T1000 (cell line): ENCODE data around the gene HPCAL1.

ENCODE experiments used
- DNase-seq: peaks from one replicate; lab custom pipeline; 2025; ENCODE audit warnings: mixed read lengths; lab: John Stamatoyannopoulos, UW

Gene HPCAL1

DNA sequence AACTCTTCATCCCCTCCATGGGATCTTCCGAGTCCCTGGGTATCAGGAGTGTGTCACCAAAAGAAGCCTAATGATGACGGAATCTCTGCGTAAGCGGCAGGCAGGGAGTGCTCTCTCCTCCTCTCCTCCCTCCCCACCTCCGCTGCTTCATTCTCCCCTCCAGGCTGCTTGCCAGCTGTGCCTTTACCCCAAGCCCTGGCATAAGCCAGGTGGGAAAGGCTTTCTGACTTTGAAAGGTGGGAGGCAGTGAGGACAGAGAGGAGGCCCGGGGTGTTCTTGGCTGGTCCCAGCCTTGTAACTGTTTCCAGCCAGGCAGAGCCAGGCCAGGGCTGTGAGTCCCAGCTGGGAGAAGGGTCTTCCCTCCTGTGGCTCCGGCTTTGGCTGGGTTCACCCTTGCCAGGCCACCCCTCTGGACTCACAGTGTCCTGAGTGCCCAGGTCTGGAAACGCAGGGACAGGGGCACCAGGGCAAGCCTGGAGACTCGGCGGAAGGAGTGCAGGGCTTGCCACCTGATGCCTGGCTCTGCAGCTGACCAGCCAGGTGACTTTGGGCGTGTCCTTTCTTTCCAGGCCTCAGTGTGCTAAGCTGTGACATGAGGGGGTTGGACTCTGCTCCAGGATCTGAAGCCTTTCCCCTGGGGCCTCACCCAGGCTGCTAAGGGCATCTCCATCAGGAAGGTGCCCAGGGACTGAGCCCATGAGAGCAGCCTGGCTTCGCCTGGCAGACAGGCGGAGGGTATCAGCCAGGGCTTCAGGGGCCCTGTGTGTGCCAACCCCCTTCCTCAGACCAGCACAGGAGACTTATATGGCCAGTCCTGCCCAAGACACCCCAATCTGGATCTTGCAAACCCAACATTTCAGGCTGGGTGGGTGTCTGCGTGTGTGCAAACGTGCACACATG is 32.7 kb upstream of the HPCAL1 start:
- DNase-seq: no peak

DNA sequence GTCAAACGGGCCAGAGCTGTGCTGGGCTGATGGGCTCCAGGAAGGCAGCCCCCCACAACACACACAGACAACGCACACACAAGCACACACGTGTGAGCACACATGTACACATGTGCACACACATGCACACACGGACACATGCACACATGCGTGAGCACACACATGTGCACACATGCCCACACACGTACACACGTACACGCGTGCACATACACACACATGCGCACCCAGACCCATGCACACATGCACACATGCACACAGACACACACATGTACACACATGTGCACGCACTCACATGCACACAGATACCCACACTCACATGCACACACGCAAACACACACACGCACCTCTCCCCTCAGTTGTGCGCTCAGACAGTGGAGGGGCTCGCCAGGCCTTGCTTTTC is 31.2 kb upstream of the HPCAL1 start:
- no peak for DNase-seq

DNA sequence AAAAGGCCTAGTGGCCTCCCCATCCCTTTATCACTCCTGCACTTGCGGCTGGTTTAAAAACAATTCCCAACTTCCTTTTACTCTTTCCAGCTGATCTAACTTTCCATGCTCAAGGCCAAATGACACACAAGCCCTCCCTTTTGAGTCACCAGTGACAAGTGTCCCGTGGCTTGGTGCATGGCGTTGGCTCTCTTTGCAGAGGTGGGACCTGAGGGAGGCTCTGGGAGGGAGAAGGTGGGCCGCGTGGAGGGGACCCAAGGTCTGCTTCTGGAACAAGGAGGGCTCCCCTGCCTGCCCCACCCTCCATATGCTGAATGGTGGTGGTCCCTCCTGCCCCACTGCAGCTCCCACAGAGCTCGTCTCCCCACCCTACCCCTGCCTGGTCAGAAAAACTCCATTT is 30.8 kb upstream of the HPCAL1 start:
- DNase-seq: no peak

DNA sequence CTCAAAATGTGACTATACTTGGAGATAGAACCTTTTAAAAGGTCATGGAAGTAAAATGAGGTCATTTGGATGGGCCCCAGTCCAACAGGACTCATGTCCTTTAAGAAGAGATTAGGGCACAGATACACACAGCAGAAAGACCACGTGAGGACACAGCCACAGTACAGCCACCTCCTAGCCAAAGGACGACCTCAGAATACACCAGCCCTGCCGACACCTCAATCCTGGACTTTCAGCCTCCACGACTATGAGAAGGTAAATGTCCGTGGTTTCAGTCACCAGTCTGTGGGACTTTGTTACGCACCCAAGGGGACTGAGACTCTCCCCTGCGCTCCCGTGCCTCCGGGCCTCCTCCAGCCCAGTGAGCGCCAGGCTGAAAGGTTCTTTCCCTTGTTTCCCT is 30.2 kb upstream of the HPCAL1 start:
- DNase-seq: no peak

DNA sequence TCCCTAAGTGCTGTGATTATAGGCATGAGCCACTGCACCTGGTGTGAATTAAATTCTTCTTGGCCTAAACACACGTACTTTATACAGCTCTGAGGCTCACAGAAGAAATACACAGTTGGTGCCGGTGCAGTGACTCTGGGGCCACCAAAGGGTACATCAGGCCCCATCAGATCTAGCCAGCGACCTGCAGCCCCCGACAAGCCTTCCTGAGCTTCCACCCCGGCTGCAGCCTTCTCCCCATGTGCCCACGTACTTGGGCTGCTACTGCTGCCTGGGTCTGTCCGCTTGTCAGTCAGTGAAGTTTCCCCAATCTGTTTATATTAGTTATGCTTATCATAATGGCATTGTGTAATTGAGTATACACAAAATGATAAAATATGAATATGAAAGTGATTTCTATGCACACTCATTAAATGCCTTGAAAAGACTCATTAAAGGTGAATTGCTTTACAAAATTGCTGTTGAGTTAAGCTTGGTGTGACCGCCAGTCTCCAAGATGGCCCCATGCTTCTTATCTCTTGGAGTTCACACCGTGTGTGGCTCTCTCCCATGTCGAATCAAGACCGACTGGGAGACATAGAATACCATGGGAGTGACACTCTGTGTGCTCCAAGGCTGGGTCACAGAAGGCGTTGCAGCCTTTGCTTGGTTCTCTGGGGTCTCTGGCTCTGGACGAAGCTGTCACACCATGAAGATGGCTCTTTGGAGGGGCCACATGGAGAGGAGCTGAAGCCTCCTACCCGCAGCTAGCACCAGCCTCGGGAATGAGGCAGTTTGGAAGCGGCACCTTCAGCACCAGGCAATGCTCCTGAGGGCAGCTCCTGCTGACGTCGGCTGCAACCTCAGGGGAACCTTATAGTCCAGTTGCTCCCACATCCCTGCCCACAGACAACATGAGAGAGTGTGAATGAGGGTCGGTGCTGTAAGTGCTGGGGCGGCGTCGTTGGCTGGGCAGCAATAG is 29.2 kb upstream of the HPCAL1 start:
- no peak for DNase-seq

DNA sequence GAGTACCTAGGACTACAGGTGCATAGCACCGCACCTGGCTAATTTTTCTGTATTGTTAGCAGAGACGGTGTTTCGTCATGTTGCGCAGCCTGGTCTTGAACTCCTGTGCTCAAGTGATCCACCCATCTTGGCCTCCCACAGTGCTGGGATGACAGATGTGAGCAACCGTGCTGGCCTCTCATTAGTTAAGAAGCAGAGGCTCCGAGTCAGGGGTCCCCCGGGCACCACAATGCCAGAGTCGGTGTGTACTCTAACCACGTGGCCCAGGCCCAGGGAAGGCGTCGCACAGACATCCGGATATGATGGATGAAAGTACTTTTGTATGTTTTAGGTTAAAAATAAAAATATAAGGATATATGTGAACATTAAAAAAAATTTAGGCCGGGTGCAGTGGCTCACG is 28.3 kb upstream of the HPCAL1 start:
- DNase-seq: no peak

DNA sequence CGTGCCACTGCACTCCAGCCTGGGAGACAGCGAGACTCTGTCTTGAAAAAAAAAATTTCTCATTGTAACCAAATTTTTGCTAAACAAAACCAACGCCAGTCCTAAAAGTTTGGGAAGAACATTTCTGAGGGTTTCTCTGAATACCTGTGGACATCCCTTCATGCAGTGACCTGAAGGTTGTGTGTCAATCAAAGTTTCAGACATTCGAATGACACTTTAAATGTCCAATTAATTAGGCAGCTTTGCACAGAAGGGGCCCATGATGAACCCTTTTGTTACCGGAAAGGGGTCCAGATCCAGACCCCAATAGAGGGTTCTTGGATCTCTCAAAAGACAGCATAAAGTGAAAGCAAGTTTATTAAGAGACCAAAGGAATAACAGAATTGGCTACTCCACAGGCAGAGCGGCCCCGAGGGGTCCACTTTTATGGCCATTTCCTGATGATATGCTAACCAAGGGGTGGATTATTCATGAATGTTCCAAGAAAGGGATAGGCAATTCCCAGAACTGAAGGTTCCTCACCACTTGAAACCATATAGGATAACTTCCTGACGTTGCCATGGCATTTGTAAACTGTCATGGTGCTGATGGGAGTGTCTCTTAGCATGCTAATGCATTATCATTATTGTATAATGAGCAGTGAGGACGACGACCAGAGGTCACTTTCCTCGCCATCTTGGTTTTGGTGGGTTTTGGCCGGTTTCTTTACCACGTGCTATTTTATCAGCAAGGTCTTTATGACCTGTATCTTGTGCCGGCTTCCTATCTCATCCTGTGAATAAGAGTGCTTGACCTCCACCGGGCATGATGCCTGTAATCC is 27.5 kb upstream of the HPCAL1 start:
- no peak for DNase-seq

DNA sequence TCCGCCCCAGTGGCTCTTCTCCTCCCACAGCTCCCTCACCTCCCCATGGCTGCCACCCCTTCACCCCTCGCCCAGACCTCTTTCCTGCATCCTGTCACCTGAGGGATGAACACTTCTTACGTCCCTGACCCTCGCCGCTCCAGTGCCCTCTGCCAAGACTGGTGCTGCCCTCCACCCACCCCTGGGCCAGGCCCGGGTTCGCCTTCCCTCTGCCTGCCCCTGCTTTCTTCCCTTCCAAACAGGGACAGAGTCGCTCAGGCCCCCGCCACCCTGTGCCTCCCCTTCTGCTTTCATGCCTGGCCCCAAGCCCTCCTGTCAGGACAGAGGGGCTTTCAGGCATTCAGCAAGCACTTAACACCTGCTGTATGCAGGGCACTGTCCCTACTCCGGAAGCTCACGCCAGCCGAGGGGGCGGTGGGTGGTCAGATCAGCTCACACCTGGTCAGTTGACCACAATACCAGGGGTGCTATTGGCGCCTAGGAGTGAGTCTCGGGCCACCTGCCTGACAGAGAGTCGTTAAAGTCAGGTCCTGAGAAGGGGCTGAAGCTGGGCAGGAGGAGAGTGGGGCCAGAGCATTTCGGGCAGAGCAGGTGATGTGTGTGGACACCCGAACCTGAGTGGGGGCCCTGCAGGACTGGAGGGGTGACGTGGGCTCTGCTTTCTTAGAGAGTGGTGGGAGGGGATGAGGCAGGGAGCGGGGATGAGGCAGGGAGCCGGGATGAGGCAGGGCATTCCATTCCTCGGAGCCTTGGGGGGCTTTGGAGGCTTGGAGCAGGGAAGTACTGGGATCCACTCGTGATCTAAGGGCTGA is 26.0 kb upstream of the HPCAL1 start:
- DNase-seq: no peak

DNA sequence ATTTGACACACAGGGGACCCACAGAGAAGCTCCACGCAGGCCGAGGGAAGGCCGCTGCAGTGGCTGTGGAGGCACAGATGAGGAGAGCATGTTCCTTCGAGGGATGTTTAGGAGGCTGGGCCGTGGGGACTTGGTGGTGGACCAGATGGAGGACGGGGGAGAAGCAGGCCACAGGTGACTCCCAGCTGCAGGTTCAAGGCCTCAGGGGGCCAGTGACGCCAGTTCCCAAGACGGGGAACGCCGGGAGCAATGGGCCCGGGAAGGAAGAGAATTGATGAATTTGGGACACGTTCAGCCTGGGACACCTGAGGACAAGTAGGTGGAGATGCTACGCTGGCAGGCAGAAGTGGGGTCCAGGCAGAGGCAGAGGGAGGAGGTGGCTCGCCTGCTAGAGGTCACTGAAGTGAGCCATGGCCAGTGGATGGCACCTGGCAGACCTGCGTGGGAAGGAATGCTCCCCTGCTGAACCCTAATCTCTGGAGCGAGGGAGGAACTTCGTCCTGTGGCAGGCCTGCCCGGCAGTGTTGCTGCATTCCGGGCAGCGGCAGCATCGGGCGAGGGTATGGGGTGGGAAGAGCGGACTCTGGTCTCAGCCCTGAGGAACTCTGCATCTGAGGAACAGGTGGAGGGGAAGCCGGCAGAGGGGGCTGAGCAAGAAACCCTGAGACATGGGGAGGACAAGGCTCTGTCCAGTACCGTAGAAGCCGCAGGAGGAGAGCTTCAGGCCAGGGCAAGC is 25.2 kb upstream of the HPCAL1 start:
- DNase-seq: no peak

DNA sequence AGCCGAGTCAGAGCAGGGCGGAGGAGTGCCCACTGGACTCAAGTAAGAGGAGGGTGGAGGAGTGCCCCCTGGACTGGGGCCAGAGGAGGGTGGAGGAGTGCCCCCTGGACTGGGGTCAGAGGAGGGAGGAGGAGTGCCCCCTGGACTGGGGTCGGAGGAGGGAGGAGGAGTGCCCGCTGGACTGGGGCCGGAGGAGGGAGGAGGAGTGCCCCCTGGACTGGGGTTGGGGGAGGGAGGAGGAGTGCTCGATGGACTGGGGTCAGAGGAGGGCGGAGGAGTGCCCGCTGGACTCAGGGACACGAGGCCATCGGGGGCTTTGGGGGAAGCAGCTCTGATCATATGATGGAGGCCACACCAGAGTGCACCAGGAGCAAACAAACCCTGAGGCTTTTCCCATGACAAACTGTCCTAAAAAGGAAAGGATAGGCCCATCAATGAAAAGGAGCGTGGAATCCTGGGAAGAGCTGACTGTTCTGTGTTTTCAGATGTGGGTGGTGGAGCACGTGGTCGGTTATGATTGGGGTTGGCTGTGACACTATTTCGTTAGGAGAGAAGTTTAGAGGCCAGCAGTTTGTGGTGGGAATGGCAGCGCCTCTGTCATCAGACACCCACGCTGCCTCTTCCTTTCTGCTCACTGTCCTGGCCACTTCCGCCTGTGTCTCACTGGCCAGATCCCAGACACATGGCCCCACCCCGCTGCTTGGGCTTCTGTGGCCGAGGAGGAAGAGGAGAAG is 24.5 kb upstream of the HPCAL1 start:
- no peak for DNase-seq

DNA sequence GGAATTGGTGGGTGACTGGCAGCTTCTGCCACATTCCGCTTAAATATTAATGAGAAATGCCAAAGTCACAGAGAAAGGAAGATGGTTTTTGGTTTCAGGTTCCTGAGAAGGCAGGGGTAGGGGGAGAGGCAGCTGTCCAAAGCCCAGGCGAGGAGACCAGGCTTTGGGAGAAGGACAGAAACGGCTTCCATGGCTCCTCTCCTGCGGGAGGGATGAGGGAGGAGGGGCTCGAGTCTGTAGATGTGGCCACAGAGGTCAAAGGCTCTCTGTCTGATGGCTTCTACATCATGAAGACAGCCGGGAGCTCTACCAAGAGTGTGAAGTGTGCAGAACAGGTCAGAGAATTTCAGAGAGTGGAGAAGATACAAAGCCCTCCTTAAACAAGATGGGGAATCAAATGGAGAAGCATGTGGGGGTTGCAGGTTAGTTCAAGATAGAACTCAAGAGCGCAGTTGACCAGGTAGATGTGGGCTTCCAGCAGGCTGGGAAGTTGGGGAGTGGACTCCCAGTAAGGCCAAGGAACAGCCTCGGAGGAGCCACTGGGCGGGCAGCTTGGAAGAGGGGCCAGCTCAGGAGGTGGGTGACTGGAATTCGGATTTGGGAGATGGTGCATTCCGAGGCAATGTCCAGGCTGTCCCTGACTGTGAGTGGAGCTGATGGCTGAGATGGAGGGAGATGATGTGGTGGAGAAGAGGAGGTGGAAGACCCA is 23.8 kb upstream of the HPCAL1 start:
- no peak for DNase-seq

DNA sequence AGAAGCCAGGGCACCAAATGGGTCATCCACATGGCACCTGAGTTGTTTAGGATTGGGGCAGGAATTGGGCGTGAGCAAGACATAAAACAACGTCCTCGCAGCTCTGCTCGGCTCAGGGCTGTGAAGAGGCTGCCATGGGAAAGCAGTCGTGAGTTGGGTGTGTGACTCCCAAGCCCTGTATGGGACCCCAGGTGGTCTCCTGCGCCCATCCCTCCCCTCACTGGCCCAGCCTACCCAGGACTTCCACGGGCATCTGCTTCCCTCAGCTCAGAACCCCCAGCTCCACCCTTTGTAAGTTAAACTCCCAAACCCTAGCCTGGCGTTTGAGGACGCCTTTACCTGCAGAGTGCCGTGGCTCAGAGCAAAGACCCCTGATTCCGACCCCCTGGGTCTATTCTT is 23.2 kb upstream of the HPCAL1 start:
- DNase-seq: no peak

DNA sequence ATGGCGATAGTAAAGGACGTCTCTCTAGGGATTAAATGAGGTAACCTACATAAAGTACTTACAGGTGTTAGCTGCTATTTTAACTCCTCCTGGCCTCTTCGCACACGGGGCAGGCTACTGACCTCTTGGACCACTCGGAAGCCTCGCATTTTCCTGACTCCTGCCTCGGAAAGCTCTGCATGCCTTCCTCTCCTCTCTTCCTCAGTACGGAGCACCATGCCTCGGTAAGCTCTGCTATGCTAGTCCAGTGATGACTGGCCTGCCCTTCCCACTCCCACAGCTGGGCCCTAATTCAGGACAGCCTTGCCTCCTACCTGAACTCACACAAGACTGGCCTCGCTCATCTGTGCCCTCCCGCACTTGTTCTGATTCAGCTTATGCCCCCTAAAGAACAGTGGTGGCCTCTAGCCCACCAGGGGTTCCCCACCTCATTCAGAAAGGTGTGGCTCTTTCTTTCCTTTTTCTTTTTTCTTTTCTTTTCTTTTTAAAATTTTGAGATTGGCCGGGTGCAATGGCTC is 22.7 kb upstream of the HPCAL1 start:
- DNase-seq: no peak

DNA sequence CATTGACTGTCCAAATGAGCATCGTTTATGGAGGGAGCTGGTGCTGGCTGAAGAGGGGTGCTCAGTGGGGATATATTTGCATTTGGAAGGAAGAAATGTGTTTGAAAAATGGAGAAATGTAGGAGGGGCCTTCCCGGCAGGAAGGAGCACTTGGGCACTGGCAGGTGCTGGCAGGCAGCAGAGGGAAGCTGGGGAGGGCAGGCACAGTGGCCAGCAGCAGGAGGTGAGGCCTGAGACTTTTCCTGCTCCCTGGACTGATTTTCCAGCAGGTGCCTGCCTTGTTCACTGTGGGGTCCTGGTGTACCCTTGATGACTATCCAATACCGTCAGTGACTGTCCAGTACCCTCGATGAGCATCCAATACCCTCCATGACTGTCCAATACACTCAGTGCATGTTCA is 20.8 kb upstream of the HPCAL1 start:
- DNase-seq: no peak

DNA sequence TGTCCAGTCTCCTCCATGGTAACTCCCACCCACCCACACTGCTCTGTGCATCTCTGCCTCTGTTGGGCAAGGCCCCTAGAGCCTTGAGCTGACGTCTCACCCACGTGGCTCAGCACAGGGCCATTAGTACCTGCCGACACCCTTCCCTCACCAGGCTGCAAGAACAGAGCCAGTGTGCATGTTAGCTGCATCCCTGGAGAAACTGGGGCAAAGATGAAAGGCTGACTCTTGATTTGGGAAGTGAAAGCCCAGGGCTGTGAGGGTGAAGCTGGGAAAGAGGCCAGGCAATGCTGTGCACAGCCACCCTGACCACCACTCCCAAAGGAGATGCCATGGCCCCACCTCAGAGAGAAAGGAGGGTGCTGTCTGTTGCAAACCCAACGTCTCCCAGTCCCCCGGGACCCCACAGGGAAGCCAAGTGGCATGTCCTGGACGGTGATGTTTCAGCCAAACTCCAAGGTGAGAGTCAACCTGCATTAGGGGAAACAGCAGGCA is 20.0 kb upstream of the HPCAL1 start:
- no peak for DNase-seq

DNA sequence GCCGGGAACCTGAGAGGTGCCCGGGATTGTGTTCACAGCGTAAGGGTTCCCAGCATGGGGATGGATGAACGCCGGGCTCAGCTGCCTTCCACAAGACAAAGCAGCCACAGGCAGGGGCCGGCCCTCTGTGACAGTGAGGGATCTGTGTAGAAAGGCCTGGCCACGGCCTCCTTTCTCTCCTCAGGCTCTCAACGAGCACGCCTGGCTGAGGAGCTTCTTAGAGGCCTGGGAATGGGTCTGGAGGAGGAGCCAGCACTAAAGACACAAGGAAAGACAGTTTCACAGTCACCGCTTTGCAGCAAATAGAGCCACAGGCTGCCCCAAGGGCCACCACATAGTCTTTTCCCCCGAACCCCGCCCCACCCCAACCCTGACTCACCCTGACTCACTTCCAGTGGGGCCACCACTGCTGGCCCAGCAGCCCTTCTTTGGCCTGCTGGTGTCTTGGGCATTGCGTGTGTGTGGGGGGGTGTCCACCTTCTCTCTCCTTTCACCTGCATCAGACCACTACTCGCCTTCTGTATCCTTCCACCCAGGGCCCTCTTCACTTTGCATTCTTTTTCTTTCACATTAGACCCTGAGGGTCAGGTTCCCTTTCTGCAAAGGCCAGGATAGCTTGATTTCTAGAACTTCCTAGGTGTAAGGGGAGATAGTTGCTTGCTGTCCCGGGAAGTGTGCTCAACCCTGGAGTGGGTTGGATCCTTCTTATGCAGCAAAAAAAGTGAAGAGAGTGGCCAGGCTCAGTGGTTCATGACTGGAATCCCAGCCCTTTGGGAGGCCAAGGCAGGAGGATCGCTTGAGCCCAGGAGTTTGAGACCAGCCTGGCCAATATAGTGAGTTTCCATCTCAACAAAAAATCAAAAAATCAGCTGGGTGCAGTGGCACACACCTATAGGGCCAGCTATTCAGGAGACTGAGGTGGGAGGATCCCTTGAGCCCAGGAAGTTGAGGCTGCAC is 19.3 kb upstream of the HPCAL1 start:
- DNase-seq: peak; percentile 70

DNA sequence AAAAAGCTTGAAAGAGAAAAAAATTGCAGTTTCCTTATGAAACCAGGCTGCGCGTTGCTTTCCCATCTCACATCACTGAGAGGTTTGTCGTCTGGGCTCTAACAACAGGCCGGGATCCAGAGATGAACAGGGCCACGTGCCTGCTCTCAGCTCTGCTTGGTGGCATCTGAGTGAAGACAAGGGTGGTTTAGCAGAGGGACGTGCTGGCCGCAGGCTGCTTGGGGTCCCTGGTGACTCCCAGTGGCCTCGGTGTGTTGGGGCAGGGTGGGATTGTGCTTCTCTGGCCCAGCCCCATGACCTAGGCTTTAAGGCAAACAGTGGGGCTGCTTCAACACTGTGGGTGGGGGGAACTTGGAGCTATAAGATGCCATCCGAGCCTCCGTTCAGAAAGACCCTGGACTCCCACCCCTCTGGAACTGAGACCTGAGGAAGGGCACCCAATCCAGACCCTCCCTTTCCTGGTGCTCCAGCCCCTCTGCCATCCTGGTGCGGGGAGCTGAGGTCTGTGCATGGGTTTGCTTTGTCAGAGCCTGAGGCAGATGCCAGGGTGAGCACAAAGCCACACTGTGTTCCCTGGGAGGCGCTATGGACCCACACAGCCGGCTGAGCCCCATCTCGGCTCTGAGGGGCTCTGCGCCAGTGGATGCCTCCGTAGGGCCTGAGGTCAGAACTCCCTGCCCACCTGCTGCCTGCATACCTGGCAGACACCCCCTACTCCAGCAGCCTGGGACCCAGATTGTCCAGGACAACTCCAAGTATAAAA is 18.4 kb upstream of the HPCAL1 start:
- no peak for DNase-seq
